GM11168 (cell line): ENCODE measurements around the gene TNS3.

Experiments used
- in situ Hi-C: fragments of 300-500 bp; cut with MboI; formaldehyde crosslinking; loops from one replicate; pipeline ENCODE4 v1.12.0; 2022; ENCODE audit warnings: low sequenced_read_pairs; ENCODE audit not compliant: unreplicated experiment

The TNS3 gene

GRCh38 chr7:47381134-47381495 is 200.8 kb downstream of the TNS3 start:
- in situ Hi-C loops: no loop called here

- in situ Hi-C loops: no loop called here
These were observed 201.4 kb downstream of the TNS3 start for GRCh38 chr7:47380325-47381133.

GRCh38 chr7:47379629-47380324 is 202.1 kb downstream of the TNS3 start:
- in situ Hi-C loops: no loop called here

GRCh38 chr7:47378728-47379395 is 203.0 kb downstream of the TNS3 start:
- in situ Hi-C loops: no loop called here

GRCh38 chr7:47377741-47378140 is 204.2 kb downstream of the TNS3 start:
- in situ Hi-C loops: no loop called here

GRCh38 chr7:47376991-47377616 is 204.8 kb downstream of the TNS3 start:
- in situ Hi-C loops: no loop called here

- in situ Hi-C loops: no loop called here
These were observed 206.6 kb downstream of the TNS3 start for GRCh38 chr7:47375121-47375938.

GRCh38 chr7:47374538-47374937 is 207.4 kb downstream of the TNS3 start:
- in situ Hi-C loops: no loop called here

GRCh38 chr7:47373871-47374451 is 207.9 kb downstream of the TNS3 start:
- in situ Hi-C loops: no loop called here

- in situ Hi-C loops: no loop called here
These were observed 210.1 kb downstream of the TNS3 start for GRCh38 chr7:47371733-47372368.

GRCh38 chr7:47371317-47371716 is 210.6 kb downstream of the TNS3 start:
- in situ Hi-C loops: no loop called here

- in situ Hi-C loops: no loop called here
These were observed 211.4 kb downstream of the TNS3 start for GRCh38 chr7:47370461-47371042.

GRCh38 chr7:47369736-47370135 is 212.2 kb downstream of the TNS3 start:
- in situ Hi-C loops: no loop called here

GRCh38 chr7:47368190-47368812 is 213.6 kb downstream of the TNS3 start:
- in situ Hi-C loops: no loop called here

- in situ Hi-C loops: no loop called here
These were observed 214.5 kb downstream of the TNS3 start for GRCh38 chr7:47367369-47367768.

- in situ Hi-C loops: no loop called here
These were observed 215.0 kb downstream of the TNS3 start for GRCh38 chr7:47366960-47367359.

GRCh38 chr7:47366211-47366610 is 215.7 kb downstream of the TNS3 start:
- in situ Hi-C loops: no loop called here

- in situ Hi-C loops: no loop called here
These were observed 218.9 kb downstream of the TNS3 start for GRCh38 chr7:47362984-47363383.
